Activated B cell treated with CpG ODN at 0.5 μM for 24 hours (primary cell): Measurements from ENCODE around the gene OTULINL. TPM values are rescaled to one million over a fixed set of nuclear protein-coding genes. Genes with fewer than 3 reads are reported as not detected.

Experiments
- ATAC-seq: fragments of 200-7000 bp; cut with Tn5 transposase; one replicate; pipeline ENCODE4 v1.10.0; 2021; ENCODE audit warnings: low read depth, mild to moderate bottlenecking, moderate library complexity
- CTCF ChIA-PET: fragments of 350-600 bp; sonication (Branson Sonifier 250); formaldehyde crosslinking; loops from one replicate; lab custom pipeline; 2021; ENCODE audit warnings: antibody characterized with exemption; lab: Charles Lee
- POLR2A ChIA-PET: fragments of 350-600 bp; sonication (Branson Sonifier 250); formaldehyde crosslinking; loops from one replicate; lab custom pipeline; 2021; ENCODE audit warnings: antibody characterized with exemption; lab: Charles Lee
- DNase-seq: peaks from one replicate; pipeline ENCODE4 v3.0.0; 2022
- H3K27ac Mint-ChIP-seq: one replicate; pipeline ENCODE4 v1.8.0; 2020; ENCODE audit warnings: mixed read lengths
- H3K27me3 Mint-ChIP-seq: one replicate; pipeline ENCODE4 v1.8.0; 2021; ENCODE audit warnings: mixed read lengths
- H3K36me3 Mint-ChIP-seq: one replicate; pipeline ENCODE4 v1.8.0; 2021; ENCODE audit warnings: low read depth, mixed read lengths
- H3K4me1 Mint-ChIP-seq: one replicate; pipeline ENCODE4 v1.8.0; 2021; ENCODE audit warnings: mixed read lengths
- H3K4me3 Mint-ChIP-seq: one replicate; pipeline ENCODE4 v1.8.0; 2020; ENCODE audit warnings: mild to moderate bottlenecking, mixed read lengths
- H3K9me3 Mint-ChIP-seq: one replicate; pipeline ENCODE4 v1.8.0; 2020; ENCODE audit warnings: mixed read lengths
- CTCF ChIP-seq: fragments of 200-600 bp; IDR thresholded peaks from one replicate; pipeline ENCODE4 v1.8.0; 2022; ENCODE audit warnings: antibody characterized with exemption, mild to moderate bottlenecking
- intact Hi-C: fragments of 100-400 bp; cut with micrococcal nuclease; formaldehyde crosslinking; loops from one replicate; pipeline ENCODE4 v1.15.1; 2024
- total RNA-seq: library from RNA; stranded (reverse); gene quantifications from 2 replicates; pipeline ENCODE4 v1.2.3, GENCODE V29; 2022

OTULINL gene
- total RNA-seq, 1 donor from 2014 or later, result 0.69 TPM

GRCh38 chr5:14591548-14591947, 10.0 kb downstream of the OTULINL start:
- Mint-ChIP-seq H3K9me3 (no peaks in the 10 kb centered on the region), H3K27ac (no peak overlapping the region), H3K4me1 (peaks cover 42% of the 10 kb centered on the region), H3K4me3 (no peak overlapping the region), H3K27me3 (peaks cover 5% of the 10 kb centered on the region), H3K36me3 (no peaks in the 10 kb centered on the region)
- intact Hi-C loops, result no loop called here
- no peak for TF ChIP-seq CTCF
- DNase-seq, result no peak
- no peak for ATAC-seq
- CTCF ChIA-PET, result no interaction called here
- POLR2A ChIA-PET, result interaction anchor here (0.6 kb wide), 1 partner anchor 8 kb away, joined by 4 read pairs; no protein-coding TSS in a partner anchor

GRCh38 chr5:14593326-14594021, 11.9 kb downstream of the OTULINL start:
- no peaks in the 10 kb centered on the region for H3K9me3 Mint-ChIP-seq
- H3K36me3 Mint-ChIP-seq, result no peaks in the 10 kb centered on the region
- no peaks in the 10 kb centered on the region for H3K27me3 Mint-ChIP-seq
- CTCF ChIA-PET, result no interaction called here
- no peak overlapping the region for H3K27ac Mint-ChIP-seq
- H3K4me3 Mint-ChIP-seq, result no peak overlapping the region
- no peak for TF ChIP-seq CTCF
- intact Hi-C loops, result no loop called here
- DNase-seq (no peak), ATAC-seq (no peak)
- peaks cover 42% of the 10 kb centered on the region for H3K4me1 Mint-ChIP-seq
- POLR2A ChIA-PET, result no interaction called here

GRCh38 chr5:14594378-14595074, 12.9 kb downstream of the OTULINL start:
- ATAC-seq, result no peak
- H3K4me1 Mint-ChIP-seq, result peaks cover 42% of the 10 kb centered on the region
- H3K27me3 Mint-ChIP-seq, result no peaks in the 10 kb centered on the region
- H3K4me3 Mint-ChIP-seq, result no peak overlapping the region
- no peaks in the 10 kb centered on the region for H3K36me3 Mint-ChIP-seq
- H3K27ac Mint-ChIP-seq, result no peak overlapping the region
- CTCF ChIA-PET, result no interaction called here
- no peak for TF ChIP-seq CTCF
- no peaks in the 10 kb centered on the region for H3K9me3 Mint-ChIP-seq
- DNase-seq, result no peak
- intact Hi-C loops, result no loop called here
- POLR2A ChIA-PET, result no interaction called here

- DNase-seq (no peak), ATAC-seq (peak; percentile 70)
- no peak for TF ChIP-seq CTCF
- H3K36me3 Mint-ChIP-seq, result no peaks in the 10 kb centered on the region
- ChIA-PET POLR2A (no interaction called here), CTCF (no interaction called here)
- no peaks in the 10 kb centered on the region for H3K9me3 Mint-ChIP-seq
- H3K27me3 Mint-ChIP-seq, result no peaks in the 10 kb centered on the region
- H3K27ac Mint-ChIP-seq, result peak overlapping the region; percentile 43
- peaks cover 41% of the 10 kb centered on the region for H3K4me1 Mint-ChIP-seq
- H3K4me3 Mint-ChIP-seq, result peak overlapping the region; percentile 37
- intact Hi-C loops, result no loop called here
These were observed 13.6 kb downstream of the OTULINL start for GRCh38 chr5:14595189-14595588.

GRCh38 chr5:14595891-14596290, 14.3 kb downstream of the OTULINL start:
- ChIA-PET CTCF (no interaction called here), POLR2A (no interaction called here)
- no peaks in the 10 kb centered on the region for H3K27me3 Mint-ChIP-seq
- intact Hi-C loops, result no loop called here
- no peaks in the 10 kb centered on the region for H3K36me3 Mint-ChIP-seq
- no peaks in the 10 kb centered on the region for H3K9me3 Mint-ChIP-seq
- no peak for DNase-seq
- no peak for ATAC-seq
- no peak overlapping the region for H3K27ac Mint-ChIP-seq
- TF ChIP-seq CTCF, result no peak
- H3K4me3 Mint-ChIP-seq, result peak overlapping the region; percentile 9
- peaks cover 34% of the 10 kb centered on the region for H3K4me1 Mint-ChIP-seq
